Central memory CD8-positive, alpha-beta T cell (primary cell): ENCODE data around the gene DKK3.

Experiments
- ATAC-seq: fragments of 150-1000 bp; cut with Tn5 transposase; replicated peaks from 2 replicates; pipeline ENCODE4 v1.10.0; 2022; ENCODE audit warnings: mild to moderate bottlenecking, moderate FRiP score, moderate number of reproducible peaks; ENCODE audit not compliant: poor library complexity, severe bottlenecking; ENCODE audit errors: extremely low read depth
- DNase-seq, 2 donors: peaks; one replicate each; pipeline ENCODE4 v3.0.0; 2021; ENCODE audit warnings: low spot score in 2 of 2
- H3K27ac Mint-ChIP-seq: one replicate; pipeline ENCODE4 v1.8.0; 2022; ENCODE audit warnings: low read depth, mild to moderate bottlenecking, moderate library complexity, mixed read lengths
- H3K27me3 Mint-ChIP-seq: one replicate; pipeline ENCODE4 v1.8.0; 2022; ENCODE audit warnings: mixed read lengths
- H3K36me3 Mint-ChIP-seq: one replicate; pipeline ENCODE4 v1.8.0; 2022; ENCODE audit warnings: mild to moderate bottlenecking, moderate library complexity, mixed read lengths; ENCODE audit not compliant: insufficient read depth
- H3K4me1 Mint-ChIP-seq: one replicate; pipeline ENCODE4 v1.8.0; 2022; ENCODE audit warnings: mixed read lengths
- H3K4me3 Mint-ChIP-seq: one replicate; pipeline ENCODE4 v1.8.0; 2022; ENCODE audit warnings: mild to moderate bottlenecking, moderate library complexity, mixed read lengths
- H3K9me3 Mint-ChIP-seq: one replicate; pipeline ENCODE4 v1.8.0; 2022; ENCODE audit warnings: mixed read lengths

The DKK3 gene

DNA sequence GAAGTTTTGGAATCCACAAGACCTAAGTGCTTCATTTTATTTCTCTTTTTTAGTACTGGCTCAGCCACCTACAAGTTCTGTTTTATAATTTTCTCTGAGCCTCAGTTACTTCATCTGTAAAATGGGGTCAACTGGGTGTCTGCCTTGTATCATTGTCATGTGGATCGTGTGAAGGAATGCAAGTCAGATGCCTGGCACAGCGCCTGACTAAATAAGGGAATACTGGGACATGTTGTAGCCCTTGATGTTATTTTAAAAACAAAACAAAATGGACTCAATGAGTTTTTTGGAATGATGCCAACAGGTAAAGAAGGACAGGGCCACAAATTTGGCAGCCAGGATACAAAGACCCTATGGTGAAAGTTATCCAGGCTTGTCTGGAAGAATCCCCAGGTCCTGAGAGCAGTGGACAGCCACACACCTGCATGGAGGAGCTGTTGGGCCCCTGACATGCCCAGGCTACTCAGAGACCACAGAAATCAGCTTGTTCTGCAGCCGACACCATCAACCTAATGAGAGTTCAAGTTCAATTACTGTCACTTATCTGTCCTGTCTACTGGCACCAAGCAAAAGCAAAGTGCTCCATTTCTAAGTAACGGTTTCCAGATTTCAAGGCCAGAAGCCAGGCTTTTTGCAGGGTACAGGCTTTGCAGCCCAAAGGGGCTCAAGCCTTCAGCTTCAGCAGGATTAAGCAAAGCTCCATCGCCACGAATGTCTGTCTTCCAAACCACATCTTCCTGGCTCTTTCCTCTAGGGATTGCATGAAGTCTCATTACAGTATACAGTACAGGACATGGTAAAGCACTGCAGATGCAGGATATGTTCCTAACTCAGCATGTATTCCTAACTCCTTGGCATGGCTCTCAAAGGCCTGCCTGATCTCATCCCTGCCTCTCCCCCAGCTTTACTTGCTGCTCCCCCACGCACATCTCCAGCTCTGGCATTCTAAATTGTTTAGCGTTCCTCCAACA is 18.4 kb downstream of the DKK3 start:
- Mint-ChIP-seq H3K27me3 (peaks cover 8% of the 10 kb centered on the region), H3K4me1 (peaks cover 34% of the 10 kb centered on the region)

DNA sequence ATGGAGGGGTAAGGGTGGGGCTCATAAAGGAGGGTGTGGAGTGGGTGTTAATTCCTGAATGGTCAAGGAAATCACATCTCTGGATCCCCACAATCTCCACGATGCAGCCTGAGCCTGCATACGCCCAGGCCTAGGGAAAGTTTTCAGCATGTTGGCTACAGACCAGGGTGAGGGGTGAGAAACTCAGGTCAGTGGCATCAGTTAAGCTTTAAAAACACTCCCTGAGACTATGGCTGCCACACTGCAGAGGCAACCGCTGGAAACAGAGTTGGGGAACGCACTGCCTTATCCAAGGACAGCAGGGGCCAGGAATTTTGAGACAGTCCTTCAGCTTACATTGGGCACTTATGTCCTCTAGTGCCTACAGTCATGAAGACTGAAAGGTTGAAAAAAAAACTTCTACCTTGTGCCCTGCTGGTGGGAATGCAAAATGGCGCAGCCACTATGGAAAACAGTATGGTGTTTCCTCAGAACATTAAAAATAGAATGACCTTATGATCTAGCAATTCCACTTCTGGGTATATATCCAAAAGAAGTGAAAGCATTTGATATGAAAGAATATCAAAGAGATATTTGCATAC is 19.7 kb downstream of the DKK3 start:
- H3K9me3 Mint-ChIP-seq, result no peaks in the 10 kb centered on the region
- peaks cover 5% of the 10 kb centered on the region for H3K36me3 Mint-ChIP-seq
- no peak for ATAC-seq
- no peak for DNase-seq
- peaks cover 32% of the 10 kb centered on the region for H3K4me1 Mint-ChIP-seq
- H3K27ac Mint-ChIP-seq, result peak overlapping the region; percentile 86
- H3K27me3 Mint-ChIP-seq, result peaks cover 8% of the 10 kb centered on the region
- no peak overlapping the region for H3K4me3 Mint-ChIP-seq

More for the DNA sequence above, 18.4 kb downstream of the DKK3 start:
- Mint-ChIP-seq H3K36me3 (peaks cover 6% of the 10 kb centered on the region), H3K27ac (peak overlapping the region; percentile 9), H3K4me3 (no peak overlapping the region), H3K9me3 (no peaks in the 10 kb centered on the region)
- DNase-seq, result no peak
- no peak for ATAC-seq

DNA sequence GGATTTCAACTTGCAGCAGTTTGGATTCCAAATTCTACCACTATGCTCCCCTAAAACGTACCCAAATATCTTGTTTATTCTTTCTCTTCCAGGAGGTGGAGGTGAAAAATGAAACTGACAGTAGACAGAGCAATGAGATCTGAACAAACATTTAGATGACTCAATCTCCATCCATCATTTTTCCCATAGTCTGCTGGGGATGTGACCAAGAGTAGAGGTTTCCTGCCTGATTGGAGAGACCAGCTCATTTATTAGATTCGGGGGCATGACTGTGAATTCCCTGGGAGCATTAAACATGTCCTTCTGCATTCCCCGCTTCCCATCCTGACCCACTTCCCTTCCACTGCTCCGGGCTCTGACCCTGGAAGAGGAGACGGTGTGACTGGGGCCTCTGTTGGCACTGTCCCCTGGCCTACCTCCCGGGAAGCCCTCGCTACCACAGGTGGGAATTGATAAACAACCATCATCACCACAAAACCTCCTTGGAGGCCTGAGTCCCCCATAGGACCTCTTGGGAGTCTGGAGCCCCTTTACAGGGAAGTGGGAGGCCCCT is 20.3 kb downstream of the DKK3 start:
- ATAC-seq (no peak), DNase-seq (no peak)
- Mint-ChIP-seq H3K36me3 (peaks cover 5% of the 10 kb centered on the region), H3K4me1 (peaks cover 32% of the 10 kb centered on the region), H3K27me3 (peaks cover 8% of the 10 kb centered on the region), H3K9me3 (no peaks in the 10 kb centered on the region), H3K4me3 (no peak overlapping the region), H3K27ac (peak overlapping the region; percentile 86)

DNA sequence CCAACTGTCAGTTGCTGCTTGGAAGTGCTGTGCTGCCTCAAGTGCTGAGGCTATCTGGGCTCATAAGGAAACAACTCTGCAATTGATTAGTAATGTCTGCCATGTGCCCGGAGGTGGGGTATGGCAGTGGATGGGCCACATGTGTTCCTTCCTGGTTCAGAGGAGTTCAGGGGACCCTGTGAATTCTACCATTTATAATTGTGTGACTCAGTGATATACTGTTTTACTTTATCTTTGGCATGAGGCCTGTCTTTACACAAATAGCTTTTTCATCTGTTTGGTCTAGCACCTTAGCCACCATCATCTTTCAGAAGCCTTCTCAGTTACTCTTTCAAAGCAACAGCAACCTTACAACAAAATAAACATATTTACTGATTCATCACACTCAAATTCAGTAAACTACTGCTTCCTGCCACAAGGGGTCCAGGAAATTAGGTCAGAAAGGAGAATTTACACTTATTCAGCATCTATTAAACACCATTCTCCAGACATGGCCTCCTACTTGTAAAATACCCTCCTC is 20.9 kb downstream of the DKK3 start:
- peak overlapping the region; percentile 86 for H3K27ac Mint-ChIP-seq
- H3K27me3 Mint-ChIP-seq, result peaks cover 8% of the 10 kb centered on the region
- H3K36me3 Mint-ChIP-seq, result peaks cover 5% of the 10 kb centered on the region
- DNase-seq (peak in 1 of 2 donors; percentile 41), ATAC-seq (peak; percentile 74)
- no peak overlapping the region for H3K4me3 Mint-ChIP-seq
- H3K9me3 Mint-ChIP-seq, result no peaks in the 10 kb centered on the region
- peaks cover 32% of the 10 kb centered on the region for H3K4me1 Mint-ChIP-seq

DNA sequence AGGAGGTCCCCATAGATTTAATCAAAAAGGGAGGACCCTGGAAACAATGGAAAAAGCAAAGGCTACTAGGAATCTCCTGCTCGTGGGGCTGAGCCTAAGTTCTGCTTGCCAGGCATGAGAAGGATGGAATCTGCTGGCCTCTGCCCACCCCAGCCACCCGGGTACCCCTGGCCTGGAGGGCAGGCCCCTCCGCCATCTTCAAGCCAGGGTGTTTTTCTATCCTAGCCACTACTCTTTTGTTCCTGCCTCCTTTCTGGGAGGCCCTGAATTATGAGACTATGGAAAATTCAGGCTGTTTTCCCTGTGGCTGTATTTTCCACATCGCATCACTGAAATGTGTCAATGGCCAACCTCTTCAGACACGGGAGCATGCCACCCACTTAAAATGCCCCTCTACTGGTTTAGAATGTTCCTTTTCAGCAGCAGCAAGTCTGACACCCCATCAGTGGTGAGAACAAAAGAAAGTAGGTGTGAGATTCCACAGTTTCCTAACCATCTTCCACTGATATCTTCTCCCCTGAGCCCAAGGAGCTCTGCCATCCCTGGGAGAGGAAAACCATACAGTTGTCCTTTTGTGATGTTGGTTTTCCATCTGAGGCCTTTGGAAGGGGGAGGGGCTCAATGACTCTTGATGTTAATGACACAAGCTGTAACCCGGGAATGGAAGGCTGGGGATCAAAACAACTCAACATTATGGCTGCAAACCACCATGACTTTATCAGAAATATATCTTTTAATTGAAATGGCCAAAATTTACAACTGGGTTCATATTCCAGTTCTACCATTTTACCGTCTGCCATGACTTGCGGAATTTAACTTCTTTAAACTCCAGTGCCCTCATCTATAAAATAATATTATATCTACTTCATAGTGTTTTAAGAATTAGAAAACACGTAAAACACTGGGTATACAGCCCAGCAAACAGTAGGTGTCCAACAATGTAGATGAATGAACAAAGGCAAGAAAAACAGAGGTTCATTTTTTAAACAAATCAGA is 22.2 kb downstream of the DKK3 start:
- peaks cover 3% of the 10 kb centered on the region for H3K36me3 Mint-ChIP-seq
- DNase-seq, result no peak
- H3K27me3 Mint-ChIP-seq, result peaks cover 17% of the 10 kb centered on the region
- H3K4me3 Mint-ChIP-seq, result no peak overlapping the region
- peaks cover 21% of the 10 kb centered on the region for H3K4me1 Mint-ChIP-seq
- H3K9me3 Mint-ChIP-seq, result no peaks in the 10 kb centered on the region
- H3K27ac Mint-ChIP-seq, result no peak overlapping the region
- ATAC-seq, result no peak

DNA sequence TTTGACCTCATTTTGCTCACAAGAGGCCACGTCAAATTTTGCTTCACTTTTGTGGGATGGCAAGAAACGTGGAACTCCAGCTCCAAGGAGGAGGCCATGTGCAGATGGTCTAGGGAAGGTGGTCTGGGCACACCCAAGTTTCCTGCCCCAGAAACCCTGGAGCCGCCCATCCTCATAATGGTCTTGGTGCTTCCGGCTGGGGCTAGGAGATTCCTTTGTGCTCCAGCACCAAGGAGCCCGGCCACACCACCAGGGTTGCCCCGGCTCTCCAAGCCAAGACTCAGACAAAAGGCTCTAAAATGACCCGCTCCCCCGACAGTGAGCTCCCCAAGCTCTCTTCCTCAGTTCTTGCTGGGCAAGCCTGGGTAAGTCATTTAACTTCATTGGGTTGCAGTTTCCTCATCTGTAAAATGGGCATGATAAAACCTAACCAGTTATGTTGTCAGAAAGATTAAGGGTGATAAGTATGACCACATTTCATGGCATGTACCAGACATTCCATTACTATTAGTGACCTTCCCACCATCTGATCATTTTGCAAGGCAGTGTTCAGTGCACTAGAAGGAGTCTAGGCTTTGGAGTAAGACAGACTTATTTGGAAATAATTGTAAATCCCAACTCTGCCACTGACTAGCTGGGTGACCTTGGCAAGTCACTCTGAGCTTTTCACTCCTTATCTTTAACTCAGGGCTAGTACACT is 23.3 kb downstream of the DKK3 start:
- H3K36me3 Mint-ChIP-seq, result peaks cover 2% of the 10 kb centered on the region
- H3K4me3 Mint-ChIP-seq, result no peak overlapping the region
- DNase-seq, result no peak
- no peaks in the 10 kb centered on the region for H3K9me3 Mint-ChIP-seq
- no peak for ATAC-seq
- H3K27me3 Mint-ChIP-seq, result peaks cover 16% of the 10 kb centered on the region
- no peak overlapping the region for H3K27ac Mint-ChIP-seq
- H3K4me1 Mint-ChIP-seq, result peaks cover 14% of the 10 kb centered on the region

DNA sequence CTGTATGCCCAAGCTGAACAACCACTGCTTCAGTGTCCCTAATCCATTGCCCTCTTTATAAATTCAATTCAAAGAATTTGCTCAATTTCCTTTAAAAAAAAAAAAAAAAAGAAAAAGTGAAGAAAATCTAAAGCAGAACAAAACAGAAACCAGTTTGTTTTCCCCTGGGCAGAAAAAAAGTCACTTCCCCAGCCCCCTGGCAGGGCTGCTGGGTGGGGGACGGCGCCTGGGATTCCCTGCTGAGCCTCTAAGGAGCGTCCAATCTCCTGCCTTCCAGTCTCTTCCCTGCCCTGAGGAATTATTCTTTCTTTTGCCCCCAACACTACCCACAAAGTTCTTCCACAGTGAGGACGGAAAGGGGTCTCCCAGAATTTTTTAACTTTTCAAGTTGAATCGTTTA is 23.9 kb downstream of the DKK3 start:
- Mint-ChIP-seq H3K36me3 (peaks cover 2% of the 10 kb centered on the region), H3K4me1 (peaks cover 14% of the 10 kb centered on the region), H3K9me3 (no peaks in the 10 kb centered on the region), H3K4me3 (no peak overlapping the region), H3K27me3 (peaks cover 16% of the 10 kb centered on the region), H3K27ac (no peak overlapping the region)
- DNase-seq, result no peak
- ATAC-seq, result no peak

DNA sequence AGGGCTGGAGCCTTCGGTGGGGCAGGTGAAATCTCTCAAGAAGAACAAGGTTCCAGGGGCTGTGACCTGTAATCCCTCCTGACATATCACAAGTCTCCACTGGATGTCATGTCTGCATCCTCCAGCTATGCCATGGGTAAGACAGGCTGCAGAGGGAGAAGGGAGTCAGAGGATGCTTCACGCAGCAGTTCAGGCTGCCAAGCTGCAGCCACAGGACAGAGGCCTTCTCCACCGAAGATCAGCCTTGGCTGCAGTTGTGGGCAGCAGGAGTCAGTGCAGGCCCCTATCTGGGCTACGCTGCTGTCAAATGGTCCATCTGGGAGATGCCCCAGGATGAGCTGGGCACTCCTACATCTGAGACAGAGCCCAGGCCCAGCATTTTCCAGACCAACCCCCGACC is 25.0 kb downstream of the DKK3 start:
- Mint-ChIP-seq H3K4me3 (no peak overlapping the region), H3K9me3 (no peaks in the 10 kb centered on the region), H3K27ac (no peak overlapping the region), H3K27me3 (peaks cover 16% of the 10 kb centered on the region), H3K36me3 (peaks cover 2% of the 10 kb centered on the region), H3K4me1 (peaks cover 14% of the 10 kb centered on the region)
- DNase-seq (no peak), ATAC-seq (no peak)

DNA sequence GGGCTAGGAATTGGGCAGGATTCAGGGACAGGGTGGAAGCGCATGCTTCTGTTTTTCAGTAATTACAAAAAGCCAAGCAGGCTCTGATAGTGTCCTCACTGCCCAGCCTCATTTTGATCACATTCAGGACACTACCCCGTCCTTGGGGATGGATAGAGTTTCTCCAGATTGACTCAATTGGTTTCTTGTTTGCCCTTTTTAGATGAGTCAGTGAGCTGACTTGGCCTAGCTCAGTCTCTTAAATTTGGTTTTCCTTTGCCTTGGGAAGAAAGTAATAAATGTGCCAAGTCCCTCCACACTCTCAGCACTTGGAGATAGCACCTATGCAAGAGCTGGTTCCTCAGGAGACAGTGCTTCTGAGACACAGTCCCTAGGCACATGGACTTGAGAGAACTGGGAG is 25.5 kb downstream of the DKK3 start:
- Mint-ChIP-seq H3K27ac (no peak overlapping the region), H3K4me1 (peaks cover 12% of the 10 kb centered on the region), H3K27me3 (peaks cover 16% of the 10 kb centered on the region), H3K36me3 (peaks cover 2% of the 10 kb centered on the region), H3K4me3 (no peak overlapping the region), H3K9me3 (no peaks in the 10 kb centered on the region)
- ATAC-seq, result no peak
- no peak for DNase-seq

DNA sequence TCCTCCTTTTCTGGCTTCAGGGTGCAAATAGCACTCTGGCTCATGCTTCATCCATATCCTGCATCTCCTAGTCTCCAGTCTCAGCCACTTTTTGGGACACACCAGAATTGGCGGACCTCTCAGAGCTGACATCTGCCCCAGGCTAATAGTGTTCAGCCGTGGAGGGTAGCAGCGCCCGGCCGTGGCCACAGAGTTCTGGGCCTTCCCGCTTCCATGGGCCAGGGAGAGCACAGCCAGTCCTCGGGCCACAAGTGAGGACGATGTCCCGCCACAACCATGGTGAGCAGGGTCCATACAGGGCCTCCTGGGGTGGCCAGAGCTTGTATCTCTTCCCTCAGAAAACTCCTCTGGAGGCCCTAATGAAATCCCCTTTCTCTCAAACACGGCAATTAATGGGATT is 26.0 kb downstream of the DKK3 start:
- no peak overlapping the region for H3K27ac Mint-ChIP-seq
- ATAC-seq (no peak), DNase-seq (no peak)
- peaks cover 16% of the 10 kb centered on the region for H3K27me3 Mint-ChIP-seq
- H3K4me1 Mint-ChIP-seq, result peaks cover 7% of the 10 kb centered on the region
- H3K9me3 Mint-ChIP-seq, result no peaks in the 10 kb centered on the region
- no peak overlapping the region for H3K4me3 Mint-ChIP-seq
- H3K36me3 Mint-ChIP-seq, result peaks cover 2% of the 10 kb centered on the region

DNA sequence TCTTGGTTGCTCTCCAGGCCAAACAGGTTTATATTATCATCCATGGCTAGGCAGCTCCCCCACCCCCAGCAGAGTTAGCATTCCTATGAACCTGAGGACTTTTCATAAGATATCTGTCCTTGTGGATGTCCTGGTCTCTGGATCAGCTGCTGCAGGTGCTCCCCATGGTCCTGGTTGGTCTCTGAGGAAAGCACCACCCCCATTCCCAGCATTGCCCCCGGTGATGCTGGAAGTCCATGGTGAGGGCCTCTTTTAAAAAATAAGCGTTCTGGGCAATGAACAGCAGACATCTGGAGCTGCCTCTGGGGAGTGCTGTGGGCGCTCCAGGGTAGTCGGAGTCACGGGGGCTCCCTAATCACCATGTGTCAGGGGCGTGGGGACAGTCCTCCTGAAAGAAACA is 26.6 kb downstream of the DKK3 start:
- Mint-ChIP-seq H3K4me1 (peaks cover under 1% of the 10 kb centered on the region), H3K27ac (no peak overlapping the region)
- no peak for ATAC-seq

More for the DNA sequence above, 26.6 kb downstream of the DKK3 start:
- H3K27me3 Mint-ChIP-seq, result peaks cover 16% of the 10 kb centered on the region
- no peaks in the 10 kb centered on the region for H3K9me3 Mint-ChIP-seq
- no peak for DNase-seq
- peaks cover 2% of the 10 kb centered on the region for H3K36me3 Mint-ChIP-seq
- H3K4me3 Mint-ChIP-seq, result no peak overlapping the region
